Measurements from ENCODE around the gene ATP1B2. TPM values are rescaled to one million over a fixed set of nuclear protein-coding genes. Genes with fewer than 3 reads are reported as not detected.

ATP1B2 gene
- polyA plus RNA-seq, 1 of the 3 experiments (the other 2 are of a cell fraction), result 0.05 TPM

- no peaks in the 10 kb centered on the region for H3K79me2 ChIP-seq (ENCODE audit: insufficient read depth)
- peak overlapping the region; percentile 47 to 50 for H3K4me3 ChIP-seq (ENCODE audit: low read depth in 2 of 2, low read length in 1 of 2)
- H4K20me1 ChIP-seq (ENCODE audit: insufficient read depth), result no peaks in the 10 kb centered on the region
- TF ChIP-seq EZH2phosphoT487 (IDR thresholded peaks at IDR 0.05; ENCODE audit: borderline replicate concordance, low read depth), result 0 out of 2 replicates have a peak, but pooled peaks have one; percentile 57
- TF ChIP-seq TAF1 (IDR thresholded peaks at IDR 0.05; ENCODE audit: borderline replicate concordance, low read depth, low read length), result no peak
- no peak for TF ChIP-seq RXRA (IDR thresholded peaks at IDR 0.05; ENCODE audit: borderline replicate concordance, low read depth)
- TF ChIP-seq EP300 (IDR thresholded peaks at IDR 0.05; ENCODE audit: borderline replicate concordance in 1 of 2, low read depth in 1 of 2, low read length in 1 of 2), result no peak
- TF ChIP-seq RFX5 (IDR thresholded peaks at IDR 0.05; ENCODE audit: low read length), result no peak
- no peaks in the 10 kb centered on the region for H3K36me3 ChIP-seq (replicated peaks in 1 of 2; ENCODE audit: control insufficient read depth in 1 of 2, insufficient read depth in 2 of 2, low read length in 1 of 2)
- H3K4me1 ChIP-seq (ENCODE audit: control insufficient read depth in 1 of 2, insufficient read depth in 2 of 2, low read depth in 1 of 2, low read length in 1 of 2), result peaks cover 0 to 7% of the 10 kb centered on the region in 2 experiments; a peak in 1 of 4 replicates
- CTCF ChIA-PET, result interaction anchor here (0.7 to 6.5 kb wide), 9 partner anchors 8 to 37 kb away, joined by 3 to 55 read pairs (median 4); partner anchors contain the start of genes FXR2, TP53 and WRAP53
- no peaks in the 10 kb centered on the region for H3K9me3 ChIP-seq
- H3K9ac ChIP-seq, result no peak overlapping the region
- POLR2A ChIA-PET, result interaction anchor here (1.2 to 2.8 kb wide), 5 partner anchors 18 to 35 kb away, joined by 3 to 40 read pairs (median 3); partner anchors contain the start of genes SAT2, TP53 and WRAP53
- H3K27me3 ChIP-seq (ENCODE audit: insufficient read depth), result peaks cover 25% of the 10 kb centered on the region
- peak overlapping the region; percentile 62; the same call in 1 of the 2 replicates for H2AFZ ChIP-seq (ENCODE audit: low read depth)
- no peaks in the 10 kb centered on the region for H3K9me2 ChIP-seq
- 4% methylated on average over 36 of the region's 45 CpGs for WGBS (ENCODE audit: low lambda C conversion rate)
- DNase-seq, result peak; percentile 49
- H3K27ac ChIP-seq (ENCODE audit: low read depth in 2 of 2, low read length in 1 of 2), result no peak overlapping the region
- H3F3A ChIP-seq (replicated peaks; ENCODE audit: insufficient read depth), result no peaks in the 10 kb centered on the region
- H3K4me2 ChIP-seq, result peak overlapping the region; percentile 82
Measured at GRCh38 chr17:7651097-7651664, 455 bp downstream of the ATP1B2 start.

GRCh38 chr17:7651665-7652387, 1.1 kb downstream of the ATP1B2 start:
- H3K9me2 ChIP-seq, result no peaks in the 10 kb centered on the region
- POLR2A ChIA-PET, result interaction anchor here (1.2 to 2.8 kb wide), 5 partner anchors 17 to 35 kb away, joined by 3 to 40 read pairs (median 3); partner anchors contain the start of genes SAT2, TP53 and WRAP53
- H3K36me3 ChIP-seq (replicated peaks in 1 of 2; ENCODE audit: control insufficient read depth in 1 of 2, insufficient read depth in 2 of 2, low read length in 1 of 2), result no peaks in the 10 kb centered on the region
- 0 out of 2 replicates have a peak overlapping the region, but pooled peaks have one; percentile 62 for H2AFZ ChIP-seq (ENCODE audit: low read depth)
- peaks cover 0 to 7% of the 10 kb centered on the region in 2 experiments; a peak in 1 of 4 replicates for H3K4me1 ChIP-seq (ENCODE audit: control insufficient read depth in 1 of 2, insufficient read depth in 2 of 2, low read depth in 1 of 2, low read length in 1 of 2)
- peak overlapping the region; percentile 82 for H3K4me2 ChIP-seq
- no peaks in the 10 kb centered on the region for H4K20me1 ChIP-seq (ENCODE audit: insufficient read depth)
- no peaks in the 10 kb centered on the region for H3F3A ChIP-seq (replicated peaks; ENCODE audit: insufficient read depth)
- H3K4me3 ChIP-seq (ENCODE audit: low read depth in 2 of 2, low read length in 1 of 2), result peak overlapping the region; percentile 47 to 50
- peak; percentile 81 for DNase-seq
- H3K27ac ChIP-seq (ENCODE audit: low read depth in 2 of 2, low read length in 1 of 2), result no peak overlapping the region
- H3K9ac ChIP-seq, result no peak overlapping the region
- peaks cover 25% of the 10 kb centered on the region for H3K27me3 ChIP-seq (ENCODE audit: insufficient read depth)
- TF ChIP-seq ZBTB33 (IDR thresholded peaks at IDR 0.05; ENCODE audit: borderline replicate concordance, low read depth) (no peak), EZH2phosphoT487 (IDR thresholded peaks at IDR 0.05; ENCODE audit: borderline replicate concordance, low read depth) (no peak), TEAD4 (IDR thresholded peaks at IDR 0.05; ENCODE audit: borderline replicate concordance, insufficient read depth) (no peak), USF1 (IDR thresholded peaks at IDR 0.05; ENCODE audit: borderline replicate concordance, low read depth) (no peak), FOXM1 (IDR thresholded peaks at IDR 0.05; ENCODE audit: low read depth) (no peak), TAF1 (IDR thresholded peaks at IDR 0.05; ENCODE audit: borderline replicate concordance, low read depth, low read length) (no peak), FOXJ3 (CRISPR knock-in tag; IDR thresholded peaks at IDR 0.05) (no peak), GABPA (IDR thresholded peaks at IDR 0.05; ENCODE audit: low read depth) (no peak), RFX5 (IDR thresholded peaks at IDR 0.05; ENCODE audit: low read length) (no peak), SMC3 (IDR thresholded peaks at IDR 0.05; ENCODE audit: low read depth, low read length) (no peak), EP300 (IDR thresholded peaks at IDR 0.05; ENCODE audit: borderline replicate concordance in 1 of 2, low read depth in 1 of 2, low read length in 1 of 2) (no peak)
- H3K9me3 ChIP-seq, result no peaks in the 10 kb centered on the region
- no peaks in the 10 kb centered on the region for H3K79me2 ChIP-seq (ENCODE audit: insufficient read depth)
- CTCF ChIA-PET, result interaction anchor here (0.7 to 6.5 kb wide), 7 partner anchors 12 to 38 kb away, joined by 3 to 55 read pairs (median 6); partner anchors contain the start of genes FXR2, TP53 and WRAP53
- 30% methylated on average over 16 of the region's 54 CpGs for WGBS (ENCODE audit: low lambda C conversion rate)
